SK-N-SH (cell line): Measurements from ENCODE around the gene SYNJ2. TPM values are rescaled to one million over a fixed set of nuclear protein-coding genes. Genes with fewer than 3 reads are reported as not detected.

Source experiments
- CTCF ChIA-PET: fragments of 300-600, 350-600 bp; formaldehyde crosslinking; extraction: SDS; loops from one replicate; lab custom pipeline; 2021; lab: Yijun Ruan, JAX
- POLR2A ChIA-PET: fragments of 350-600 bp; sonication (Branson Sonifier 250); formaldehyde crosslinking; extraction: SDS; loops from one replicate; lab custom pipeline; 2020; ENCODE audit warnings: antibody characterized with exemption, inconsistent platforms; lab: Yijun Ruan, JAX
- DNase-seq: peaks from one replicate; pipeline ENCODE4 v3.0.0; 2012
- H2AFZ ChIP-seq: fragments of 200-600 bp; sonication (generic); 2 replicates; pipeline ENCODE4 v1.8.1; 2016; ENCODE audit warnings: antibody characterized with exemption, mild to moderate bottlenecking, low read depth
- H3F3A ChIP-seq: fragments of 200-600 bp; sonication (generic); replicated peaks from 2 replicates; pipeline ENCODE3; 2016; ENCODE audit warnings: antibody characterized with exemption, mild to moderate bottlenecking; ENCODE audit not compliant: insufficient read depth
- H3K27ac ChIP-seq, 2 experiments: fragments of 200-500 bp in 1 of 2; fragments of 200-600 bp in 1 of 2; sonication (Bioruptor generic) in 1 of 2; sonication (generic), shearing (Covaris generic) in 1 of 2; 2 replicates each; pipeline versions ENCODE4 v1.5.1 to v1.6.1; 2014 to 2016; ENCODE audit warnings: low read depth in 2 of 2, inconsistent platforms in 1 of 2, low read length in 1 of 2, mild to moderate bottlenecking in 1 of 2, mixed read lengths in 1 of 2
- H3K27me3 ChIP-seq: fragments of 200-600 bp; sonication (generic), shearing (Covaris generic); 2 replicates; pipeline ENCODE4 v1.6.1; 2016; ENCODE audit warnings: mixed run types; ENCODE audit not compliant: insufficient read depth
- H3K36me3 ChIP-seq, 2 experiments: fragments of 200-500 bp in 1 of 2; fragments of 200-600 bp in 1 of 2; sonication (Bioruptor generic) in 1 of 2; sonication (generic) in 1 of 2; replicated peaks in 1 of 2; 2 replicates each; pipeline versions ENCODE3 to v1.5.1; 2014 to 2016; ENCODE audit warnings: low read length in 1 of 2, mild to moderate bottlenecking in 1 of 2; ENCODE audit not compliant: insufficient read depth in 2 of 2, control insufficient read depth in 1 of 2
- H3K4me1 ChIP-seq, 2 experiments: fragments of 200-500 bp in 1 of 2; fragments of 200-600 bp in 1 of 2; sonication (Bioruptor generic) in 1 of 2; sonication (generic), shearing (Covaris generic) in 1 of 2; 2 replicates each; pipeline versions ENCODE4 v1.5.1 to v1.6.1; 2014 to 2016; ENCODE audit warnings: low read depth in 1 of 2, low read length in 1 of 2, mixed run types in 1 of 2; ENCODE audit not compliant: insufficient read depth in 2 of 2, control insufficient read depth in 1 of 2
- H3K4me2 ChIP-seq: fragments of 200-600 bp; sonication (generic), shearing (Covaris generic); 2 replicates; pipeline ENCODE4 v1.6.1; 2017; ENCODE audit warnings: mixed run types
- H3K4me3 ChIP-seq, 2 experiments: fragments of 200-500 bp in 1 of 2; fragments of 200-600 bp in 1 of 2; sonication (Bioruptor generic) in 1 of 2; sonication (generic), shearing (Covaris generic) in 1 of 2; 2 replicates each; pipeline versions ENCODE4 v1.5.1 to v1.8.1; 2014 to 2016; ENCODE audit warnings: low read depth in 2 of 2, inconsistent platforms in 1 of 2, low read length in 1 of 2, mild to moderate bottlenecking in 1 of 2, mixed read lengths in 1 of 2, moderate library complexity in 1 of 2
- H3K79me2 ChIP-seq: fragments of 200-600 bp; sonication (generic); 2 replicates; pipeline ENCODE4 v1.8.1; 2017; ENCODE audit warnings: mild to moderate bottlenecking; ENCODE audit not compliant: insufficient read depth
- H3K9ac ChIP-seq: fragments of 200-600 bp; sonication (generic); 2 replicates; pipeline ENCODE4 v1.6.1; 2017; ENCODE audit warnings: mixed run types
- H3K9me2 ChIP-seq: fragments of 200-600 bp; sonication (generic); 2 replicates; pipeline ENCODE4 v1.6.1; 2017; ENCODE audit warnings: mixed run types
- H3K9me3 ChIP-seq: fragments of 200-600 bp; sonication (generic); 2 replicates; pipeline ENCODE4 v1.6.1; 2017; ENCODE audit warnings: mixed run types, mild to moderate bottlenecking, moderate library complexity
- H4K20me1 ChIP-seq: fragments of 200-600 bp; sonication (generic); 2 replicates; pipeline ENCODE4 v1.6.1; 2017; ENCODE audit warnings: mild to moderate bottlenecking, mixed run types; ENCODE audit not compliant: insufficient read depth
- ELF1 ChIP-seq: IDR thresholded peaks from 2 replicates; pipeline ENCODE4 v1.4.0; 2012
- EZH2phosphoT487 ChIP-seq: fragments of 200-600 bp; sonication (generic); IDR thresholded peaks from 2 replicates; pipeline ENCODE4 v1.6.1; 2017; ENCODE audit warnings: low read depth, mixed run types, mild to moderate bottlenecking, antibody characterized with exemption, moderate library complexity, borderline replicate concordance
- FOSL2 ChIP-seq: IDR thresholded peaks from 2 replicates; pipeline ENCODE4 v1.4.0; 2012; ENCODE audit warnings: low read depth, mild to moderate bottlenecking, moderate library complexity, borderline replicate concordance
- FOXJ3 ChIP-seq: sonication (generic); formaldehyde crosslinking; IDR thresholded peaks from 2 replicates; pipeline ENCODE4 v1.5.1; 2020; ENCODE audit warnings: mild to moderate bottlenecking, missing genetic modification reagents
- FOXM1 ChIP-seq: IDR thresholded peaks from 2 replicates; pipeline ENCODE4 v1.4.0; 2012; ENCODE audit warnings: low read depth, mild to moderate bottlenecking
- GATA2 ChIP-seq: sonication (generic); formaldehyde crosslinking; IDR thresholded peaks from 2 replicates; pipeline ENCODE4 v1.5.0; 2020; ENCODE audit warnings: mild to moderate bottlenecking, missing genetic modification reagents
- IRF3 ChIP-seq: fragments of 150-350 bp; IDR thresholded peaks from 2 replicates; pipeline ENCODE4 v1.6.1; 2016; ENCODE audit warnings: mild to moderate bottlenecking, low read depth, low read length
- MAX ChIP-seq: IDR thresholded peaks from 2 replicates; pipeline ENCODE4 v1.4.0; 2012; ENCODE audit warnings: low read depth
- MEF2A ChIP-seq: IDR thresholded peaks from 2 replicates; pipeline ENCODE4 v1.4.0; 2012; ENCODE audit warnings: low read depth, borderline replicate concordance
- MXI1 ChIP-seq: IDR thresholded peaks from 2 replicates; pipeline ENCODE4 v1.6.1; 2012; ENCODE audit warnings: mild to moderate bottlenecking, low read depth, low read length, improper control_type of control experiment
- NFIC ChIP-seq: IDR thresholded peaks from 2 replicates; pipeline ENCODE4 v1.4.0; 2012; ENCODE audit warnings: borderline replicate concordance
- NRF1 ChIP-seq: IDR thresholded peaks from 2 replicates; pipeline ENCODE4 v1.6.1; 2012; ENCODE audit warnings: low read depth, mild to moderate bottlenecking, low read length
- RFX5 ChIP-seq: IDR thresholded peaks from 2 replicates; pipeline ENCODE4 v1.6.1; 2012; ENCODE audit warnings: mild to moderate bottlenecking, improper control_type of control experiment, low read length
- RXRA ChIP-seq: IDR thresholded peaks from 2 replicates; pipeline ENCODE4 v1.4.0; 2012; ENCODE audit warnings: low read depth, mild to moderate bottlenecking, borderline replicate concordance
- TAF1 ChIP-seq: IDR thresholded peaks from 2 replicates; pipeline ENCODE4 v1.6.1; 2012; ENCODE audit warnings: low read depth, mild to moderate bottlenecking, low read length, moderate library complexity, borderline replicate concordance
- TCF12 ChIP-seq: IDR thresholded peaks from 2 replicates; pipeline ENCODE4 v1.4.0; 2012
- TEAD4 ChIP-seq: IDR thresholded peaks from 2 replicates; pipeline ENCODE4 v1.4.0; 2012; ENCODE audit warnings: mild to moderate bottlenecking, borderline replicate concordance; ENCODE audit not compliant: insufficient read depth
- USF1 ChIP-seq: IDR thresholded peaks from 2 replicates; pipeline ENCODE4 v1.4.0; 2012; ENCODE audit warnings: low read depth, borderline replicate concordance
- WGBS: methylation state at CpG from one replicate; pipeline ENCODE4 v1.1.6; 2017; ENCODE audit warnings: low lambda C conversion rate; 5-methylcytosine and 5-hydroxymethylcytosine counted together
- polyA plus RNA-seq, 3 experiments: library from polyadenylated mRNA; depleted of rRNA; stranded (reverse); fragments of >200 nt; gene quantifications; 2 replicates each; pipeline ENCODE4 v1.2.3, GENCODE V29; 2012

The SYNJ2 gene
- polyA plus RNA-seq, 1 of the 3 experiments (the other 2 are of a cell fraction): 40.0 TPM

- Histone ChIP-seq H3K4me2 (no peak overlapping the region), H3K27ac (no peak overlapping the region), H3K9me2 (no peaks in the 10 kb centered on the region), H3K79me2 (peaks cover 100% of the 10 kb centered on the region), H3K9ac (no peak overlapping the region), H3F3A (no peaks in the 10 kb centered on the region), H3K4me3 (no peak overlapping the region), H4K20me1 (peaks cover 48% of the 10 kb centered on the region), H2AFZ (no peak overlapping the region), H3K36me3 (peaks cover 0 to 13% of the 10 kb centered on the region in 2 experiments), H3K4me1 (peaks cover 34 to 36% of the 10 kb centered on the region in 2 experiments; a peak in 3 of 4 replicates), H3K27me3 (no peaks in the 10 kb centered on the region), H3K9me3 (no peaks in the 10 kb centered on the region)
- DNase-seq: no peak
- ChIA-PET POLR2A (no interaction called here), CTCF (interaction anchor here (0.8 to 2.7 kb wide), 4 partner anchors 9 to 78 kb away, joined by 3 to 8 read pairs (median 4); no protein-coding TSS in a partner anchor)
- TF ChIP-seq MXI1: 0 out of 2 replicates have a peak, but pooled peaks have one; percentile 38
- no peak for TF ChIP-seq TCF12
- WGBS: 94% methylated on average over 6 of the region's 7 CpGs
Measured at GRCh38 chr6:157994125-157994795, 12.6 kb downstream of the SYNJ2 start.

- Histone ChIP-seq H4K20me1 (peaks cover 42% of the 10 kb centered on the region), H3K4me1 (peaks cover 23 to 24% of the 10 kb centered on the region in 2 experiments; a peak in 3 of 4 replicates), H3K9me2 (no peaks in the 10 kb centered on the region), H3K79me2 (peaks cover 100% of the 10 kb centered on the region), H3K4me2 (no peak overlapping the region), H3F3A (no peaks in the 10 kb centered on the region), H3K36me3 (peaks cover 0 to 13% of the 10 kb centered on the region in 2 experiments), H2AFZ (no peak overlapping the region), H3K27ac (no peak overlapping the region), H3K4me3 (no peak overlapping the region), H3K27me3 (no peaks in the 10 kb centered on the region), H3K9me3 (no peaks in the 10 kb centered on the region), H3K9ac (no peak overlapping the region)
- no peak for TF ChIP-seq RFX5
- no peak for DNase-seq
- 92% methylated on average over 12 of the region's 12 CpGs for WGBS
- ChIA-PET CTCF (interaction anchor here (1.1 to 2.7 kb wide), 3 partner anchors 15 to 77 kb away, joined by 3 to 8 read pairs (median 4); no protein-coding TSS in a partner anchor), POLR2A (no interaction called here)
Measured at GRCh38 chr6:157995458-157995857, 13.8 kb downstream of the SYNJ2 start.

- no peaks in the 10 kb centered on the region for H3F3A ChIP-seq
- peaks cover 15 to 19% of the 10 kb centered on the region in 2 experiments; a peak in 2 of 4 replicates for H3K4me1 ChIP-seq
- H3K9me2 ChIP-seq: no peaks in the 10 kb centered on the region
- H2AFZ ChIP-seq: no peak overlapping the region
- TF ChIP-seq FOXJ3 (CRISPR knock-in tag) (no peak), NRF1 (no peak), GATA2 (CRISPR knock-in tag) (no peak), EZH2phosphoT487 (no peak), FOXM1 (no peak), TCF12 (no peak), USF1 (no peak), TEAD4 (no peak), FOSL2 (no peak), NFIC (no peak), RXRA (no peak), MAX (no peak), TAF1 (no peak), MEF2A (no peak), IRF3 (no peak), ELF1 (no peak)
- POLR2A ChIA-PET: no interaction called here
- no peak for DNase-seq
- peaks cover 0 to 12% of the 10 kb centered on the region in 2 experiments for H3K36me3 ChIP-seq
- H4K20me1 ChIP-seq: peaks cover 41% of the 10 kb centered on the region
- H3K4me2 ChIP-seq: no peak overlapping the region
- no peaks in the 10 kb centered on the region for H3K9me3 ChIP-seq
- H3K9ac ChIP-seq: no peak overlapping the region
- H3K27me3 ChIP-seq: no peaks in the 10 kb centered on the region
- CTCF ChIA-PET: interaction anchor here (0.8 to 2.7 kb wide), 3 partner anchors 30 to 76 kb away, joined by 3 to 8 read pairs (median 4); no protein-coding TSS in a partner anchor
- H3K4me3 ChIP-seq: no peak overlapping the region
- 96% methylated on average over 7 of the region's 7 CpGs for WGBS
- H3K27ac ChIP-seq: no peak overlapping the region
- H3K79me2 ChIP-seq: peaks cover 100% of the 10 kb centered on the region
Measured at GRCh38 chr6:157996201-157996712, 14.6 kb downstream of the SYNJ2 start.
